AG08395 (cell line): ENCODE measurements around the gene TAF1D.
"Not testable (repeated sequence)": the region's sequence is repeated elsewhere in the genome, so short reads cannot be mapped to it uniquely, and the experiment has no call there.

Source experiments
- DNase-seq: peaks from one replicate; pipeline ENCODE4 v3.0.0; 2012; ENCODE audit warnings: mixed read lengths, low spot score

TAF1D gene

GRCh38 chr11:93747122-93747521 lies 5.8 kb upstream of the TAF1D start:
- DNase-seq, result no peak

- DNase-seq, result no peak
Measured at GRCh38 chr11:93746101-93746500, 4.8 kb upstream of the TAF1D start.

- DNase-seq, result not testable (repeated sequence)
Measured at GRCh38 chr11:93745005-93745755, 3.9 kb upstream of the TAF1D start.

GRCh38 chr11:93744669-93745004 lies 3.3 kb upstream of the TAF1D start:
- DNase-seq, result no peak

GRCh38 chr11:93743291-93743690 lies 2.0 kb upstream of the TAF1D start:
- DNase-seq, result no peak

GRCh38 chr11:93741882-93742226 lies 559 bp upstream of the TAF1D start:
- peak; percentile 62 for DNase-seq

- DNase-seq, result peak; percentile 64
Measured at GRCh38 chr11:93740730-93741093, 583 bp downstream of the TAF1D start.

GRCh38 chr11:93740031-93740729 lies 1.1 kb downstream of the TAF1D start:
- DNase-seq, result peak; percentile 33

- no peak for DNase-seq
Measured at GRCh38 chr11:93738647-93739081, 2.6 kb downstream of the TAF1D start.

- no peak for DNase-seq
Measured at GRCh38 chr11:93737904-93738612, 3.2 kb downstream of the TAF1D start.

GRCh38 chr11:93736129-93736528 lies 5.2 kb downstream of the TAF1D start:
- DNase-seq, result no peak

GRCh38 chr11:93735627-93736026 lies 5.7 kb downstream of the TAF1D start:
- no peak for DNase-seq

- no peak for DNase-seq
Measured at GRCh38 chr11:93734427-93735222, 6.7 kb downstream of the TAF1D start.

- no peak for DNase-seq
Measured at GRCh38 chr11:93733474-93733873, 7.8 kb downstream of the TAF1D start.

GRCh38 chr11:93732237-93732892 lies 8.9 kb downstream of the TAF1D start:
- no peak for DNase-seq

GRCh38 chr11:93730108-93731107 lies 10.9 kb downstream of the TAF1D start:
- no peak for DNase-seq

GRCh38 chr11:93729129-93729616 lies 12.1 kb downstream of the TAF1D start:
- DNase-seq, result no peak

- no peak for DNase-seq
Measured at GRCh38 chr11:93728792-93729128, 12.5 kb downstream of the TAF1D start.

- DNase-seq, result no peak
Measured at GRCh38 chr11:93727985-93728791, 13.1 kb downstream of the TAF1D start.

GRCh38 chr11:93724089-93724488 lies 17.2 kb downstream of the TAF1D start:
- no peak for DNase-seq
